Endothelial cell of umbilical vein (primary cell): ENCODE data around the gene ULBP3. TPM values are rescaled to one million over a fixed set of nuclear protein-coding genes. Genes with fewer than 3 reads are reported as not detected.

Experiments
- BruUV-seq: library from RNA; stranded (reverse); fragments of 400-500 nt; replicated peaks from 2 replicates; lab custom pipeline; 2021; lab: Mats Ljungman, UMichigan
- CTCF ChIA-PET: fragments of 300-600, 350-600 bp; sonication (Branson Sonifier 250); formaldehyde crosslinking; loops from one replicate; lab custom pipeline; 2021; ENCODE audit warnings: antibody characterized with exemption, inconsistent platforms; lab: Charles Lee
- POLR2A ChIA-PET: fragments of 300-600, 350-600 bp; sonication (Branson Sonifier 250); formaldehyde crosslinking; loops from one replicate; lab custom pipeline; 2021; ENCODE audit warnings: antibody characterized with exemption, inconsistent platforms; lab: Charles Lee
- DNase-seq: peaks from one replicate; pipeline ENCODE4 v3.0.0-alpha.2; 2011; ENCODE audit warnings: low read depth, low spot score
- FAIRE-seq: peaks from 2 replicates; lab custom pipeline; 2011; peaks lifted over from hg19 to GRCh38; lab: Jason Lieb, UNC
- H2AFZ ChIP-seq: 2 replicates; pipeline ENCODE4 v1.6.0; 2012; ENCODE audit warnings: low read depth, low read length, control low read depth, inconsistent platforms
- H3K27ac ChIP-seq: 2 replicates; pipeline ENCODE4 v1.5.1; 2011; ENCODE audit warnings: low read depth, mild to moderate bottlenecking, control low read depth, low read length, moderate library complexity; ENCODE audit not compliant: insufficient read depth
- H3K27me3 ChIP-seq, 2 experiments: 2 replicates each; pipeline versions ENCODE4 v1.6.0 to v1.6.1; 2011; ENCODE audit warnings: low read length in 2 of 2, mixed read lengths in 1 of 2; ENCODE audit not compliant: control insufficient read depth in 2 of 2, insufficient read depth in 2 of 2
- H3K36me3 ChIP-seq, 2 experiments: 2 replicates in 1 of 2; 3 replicates in 1 of 2; pipeline ENCODE4 v1.5.1; 2011; ENCODE audit warnings: low read length in 2 of 2, mild to moderate bottlenecking in 1 of 2, moderate library complexity in 1 of 2; ENCODE audit not compliant: control insufficient read depth in 2 of 2, insufficient read depth in 2 of 2; ENCODE audit errors: extremely low read depth in 1 of 2
- H3K4me1 ChIP-seq: 3 replicates; pipeline ENCODE4 v1.5.1; 2011; ENCODE audit warnings: mild to moderate bottlenecking, low read length; ENCODE audit not compliant: control insufficient read depth, insufficient read depth; ENCODE audit errors: extremely low read depth
- H3K4me2 ChIP-seq: 2 replicates; pipeline ENCODE4 v1.6.1; 2011; ENCODE audit warnings: low read length, control low read depth, mixed read lengths; ENCODE audit not compliant: insufficient read depth
- H3K4me3 ChIP-seq, 3 experiments: fragments of 200-600 bp in 1 of 3; sonication (generic), shearing (Covaris generic) in 1 of 3; replicated peaks in 1 of 3; 2 replicates each; pipeline ENCODE4 v1.5.1; 2011 to 2016; ENCODE audit warnings: control low read depth in 3 of 3, low read length in 3 of 3, mild to moderate bottlenecking in 2 of 3, inconsistent platforms in 1 of 3, low read depth in 1 of 3, moderate library complexity in 1 of 3; ENCODE audit not compliant: insufficient read depth in 1 of 3
- H3K79me2 ChIP-seq: 2 replicates; pipeline ENCODE4 v1.6.0; 2012; ENCODE audit warnings: low read length, inconsistent platforms; ENCODE audit not compliant: control insufficient read depth, insufficient read depth
- H3K9ac ChIP-seq: replicated peaks from 2 replicates; pipeline ENCODE3; 2011; ENCODE audit warnings: low read length, control low read depth; ENCODE audit not compliant: insufficient read depth; ENCODE audit errors: extremely low read depth
- H3K9me1 ChIP-seq: replicated peaks from 3 replicates; pipeline ENCODE4 v1.6.0; 2011; ENCODE audit warnings: mild to moderate bottlenecking, low read length; ENCODE audit not compliant: control insufficient read depth, insufficient read depth; ENCODE audit errors: extremely low read depth
- H3K9me3 ChIP-seq: replicated peaks from 2 replicates; pipeline ENCODE4 v1.5.1; 2012; ENCODE audit warnings: low read length, inconsistent platforms; ENCODE audit not compliant: control insufficient read depth, insufficient read depth
- H4K20me1 ChIP-seq: replicated peaks from 2 replicates; pipeline ENCODE3; 2011; ENCODE audit warnings: mild to moderate bottlenecking, low read length; ENCODE audit not compliant: control insufficient read depth, insufficient read depth; ENCODE audit errors: extremely low read depth
- CTCF ChIP-seq, 2 donors: IDR thresholded peaks; 1 replicate in 1 of 2; 2 replicates in 1 of 2; pipeline ENCODE4 v1.5.1; 2011; ENCODE audit warnings: low read length in 2 of 2, mild to moderate bottlenecking in 2 of 2, moderate library complexity in 2 of 2, control low read depth in 1 of 2, inconsistent platforms in 1 of 2, low read depth in 1 of 2; ENCODE audit not compliant: insufficient read depth in 1 of 2; ENCODE audit errors: extremely low read depth in 1 of 2
- EZH2 ChIP-seq: IDR thresholded peaks from 2 replicates; pipeline ENCODE4 v1.6.1; 2012; ENCODE audit warnings: borderline replicate concordance, low read depth, mild to moderate bottlenecking, moderate library complexity, low read length, inconsistent platforms; ENCODE audit not compliant: severe bottlenecking
- FOS ChIP-seq: IDR thresholded peaks from 2 replicates; pipeline ENCODE4 v1.6.1; 2011; ENCODE audit warnings: mild to moderate bottlenecking, low read length, moderate library complexity, borderline replicate concordance; ENCODE audit not compliant: insufficient read depth
- GATA2 ChIP-seq: IDR thresholded peaks from 2 replicates; pipeline ENCODE4 v1.7.0; 2011; ENCODE audit warnings: low read depth, mild to moderate bottlenecking, moderate library complexity, mixed read lengths, low read length; ENCODE audit not compliant: insufficient read length, insufficient read depth
- JUN ChIP-seq: IDR thresholded peaks from 2 replicates; pipeline ENCODE4 v1.6.1; 2011; ENCODE audit warnings: borderline replicate concordance, low read depth; ENCODE audit not compliant: insufficient read length, insufficient read depth
- MYC ChIP-seq: IDR thresholded peaks from one replicate; pipeline ENCODE4 v1.6.1; 2011; ENCODE audit warnings: mild to moderate bottlenecking, low read depth, low read length
- POLR2A ChIP-seq: IDR thresholded peaks from 2 replicates; pipeline ENCODE4 v1.6.1; 2012; ENCODE audit warnings: low read depth, mild to moderate bottlenecking, control low read depth, low read length
- POLR2AphosphoS5 ChIP-seq: IDR thresholded peaks from 2 replicates; pipeline ENCODE4 v1.6.1; 2012; ENCODE audit warnings: low read depth, mild to moderate bottlenecking, control low read depth, low read length, moderate library complexity; ENCODE audit not compliant: insufficient read depth
- dilution Hi-C: fragments of 300-500 bp; cut with MboI; formaldehyde crosslinking; loops from one replicate; pipeline ENCODE4 v1.15.0; 2019; ENCODE audit warnings: low sequenced_read_pairs; ENCODE audit not compliant: extremely low pct_ligation_motif_present
- intact Hi-C: fragments of 100-400 bp; cut with micrococcal nuclease; formaldehyde crosslinking; loops from one replicate; pipeline ENCODE4 v1.10.0; 2022
- polyA plus RNA-seq, 4 experiments: library from polyadenylated mRNA; depleted of rRNA in 3 of 4; stranded (reverse) in 3 of 4; unstranded in 1 of 4; fragments of >200 nt; gene quantifications; 2 replicates each; pipeline versions ENCODE4 v1.2.1 to v1.2.3, GENCODE V29; 2011 to 2012; ENCODE audit warnings: missing spikeins in 1 of 4
- total RNA-seq: library from RNA; stranded (reverse); gene quantifications from 2 replicates; pipeline ENCODE4 v1.2.3, GENCODE V29; 2021
- TF ChIP-seq, protein P1 (sequence below): IDR thresholded peaks from 2 replicates; pipeline ENCODE4 v1.6.1; 2011; ENCODE audit not compliant: insufficient read depth, insufficient read length

ULBP3 gene
- total and polyA plus RNA-seq, 2 donors (not counting 3 experiments of a cell fraction or from before 2014, with no cell fraction given) = 7.1 to 12.8 TPM

GRCh38 chr6:150058986-150059385 is 9.9 kb downstream of the ULBP3 start:
- H3K27me3 ChIP-seq = peaks cover 2 to 8% of the 10 kb centered on the region in 2 experiments
- H3K4me1 ChIP-seq = no peaks in the 10 kb centered on the region
- no peak for DNase-seq
- no peaks in the 10 kb centered on the region for H3K79me2 ChIP-seq
- CTCF ChIA-PET = no interaction called here
- H4K20me1 ChIP-seq = no peaks in the 10 kb centered on the region
- FAIRE-seq = no peak
- BruUV-seq = no TSS peak
- H3K9me1 ChIP-seq = no peaks in the 10 kb centered on the region
- no peak overlapping the region for H3K4me2 ChIP-seq
- intact Hi-C loops (no loop called here), dilution Hi-C loops (no loop called here)
- H3K9me3 ChIP-seq = no peaks in the 10 kb centered on the region
- no peak overlapping the region for H3K27ac ChIP-seq
- H2AFZ ChIP-seq = no peak overlapping the region
- H3K4me3 ChIP-seq = no peak overlapping the region
- no peak overlapping the region for H3K9ac ChIP-seq
- H3K36me3 ChIP-seq = no peaks in the 10 kb centered on the region
- POLR2A ChIA-PET = no interaction called here
- no peak for TF ChIP-seq CTCF (IDR thresholded peaks at IDR 0.05; ENCODE audit: extremely low read depth in 1 of 2, insufficient read depth in 1 of 2, low read depth in 1 of 2, low read length in 2 of 2)
- no peak for TF ChIP-seq POLR2A
- no peak for TF ChIP-seq JUN
- no peak for TF ChIP-seq POLR2AphosphoS5
- TF ChIP-seq, protein P1, sequence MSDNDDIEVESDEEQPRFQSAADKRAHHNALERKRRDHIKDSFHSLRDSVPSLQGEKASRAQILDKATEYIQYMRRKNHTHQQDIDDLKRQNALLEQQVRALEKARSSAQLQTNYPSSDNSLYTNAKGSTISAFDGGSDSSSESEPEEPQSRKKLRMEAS = no peak
- TF ChIP-seq GATA2 = no peak
- TF ChIP-seq FOS = no peak
- TF ChIP-seq EZH2 = no peak
- TF ChIP-seq MYC = no peak
